ENCODE results near the gene GNB5. TPM values are rescaled to one million over a fixed set of nuclear protein-coding genes. Genes with fewer than 3 reads are reported as not detected.

GNB5 gene
- total RNA-seq, 2 donors from 2014 or later = 30.1 to 38.5 TPM

GRCh38 chr15:52217186-52217585, 26.0 kb upstream of the GNB5 start:
- Histone ChIP-seq H3K36me3 (peaks cover 14% of the 10 kb centered on the region), H3K27me3 (no peaks in the 10 kb centered on the region), H3K9me3 (no peaks in the 10 kb centered on the region), H3K4me1 (no peaks in the 10 kb centered on the region), H3K27ac (peak overlapping the region in 1 of 2 donors; percentile 11), H3K4me3 (no peak overlapping the region)
- no peak for TF ChIP-seq CTCF (IDR thresholded peaks at IDR 0.05)
- DNase-seq (ENCODE audit: low spot score) = no peak

GRCh38 chr15:52214553-52214952, 23.4 kb upstream of the GNB5 start:
- no peak for TF ChIP-seq CTCF (IDR thresholded peaks at IDR 0.05)
- DNase-seq (ENCODE audit: low spot score) = no peak
- no peak overlapping the region for H3K4me3 ChIP-seq
- H3K4me1 ChIP-seq = no peaks in the 10 kb centered on the region
- H3K27ac ChIP-seq = no peak overlapping the region
- no peaks in the 10 kb centered on the region for H3K9me3 ChIP-seq
- peaks cover 21% of the 10 kb centered on the region for H3K36me3 ChIP-seq
- H3K27me3 ChIP-seq = no peaks in the 10 kb centered on the region

GRCh38 chr15:52213206-52213605, 22.0 kb upstream of the GNB5 start:
- Histone ChIP-seq H3K27ac (no peak overlapping the region), H3K4me3 (no peak overlapping the region), H3K27me3 (no peaks in the 10 kb centered on the region), H3K9me3 (no peaks in the 10 kb centered on the region), H3K36me3 (peaks cover 21% of the 10 kb centered on the region), H3K4me1 (no peaks in the 10 kb centered on the region)
- TF ChIP-seq CTCF (IDR thresholded peaks at IDR 0.05) = no peak
- no peak for DNase-seq (ENCODE audit: low spot score)

GRCh38 chr15:52208306-52208946, 17.2 kb upstream of the GNB5 start:
- H3K4me3 ChIP-seq = no peak overlapping the region
- peak; percentile 69 for DNase-seq (ENCODE audit: low spot score)
- peak; percentile 31 to 66 for TF ChIP-seq CTCF (IDR thresholded peaks at IDR 0.05)
- H3K27me3 ChIP-seq = no peaks in the 10 kb centered on the region
- no peak overlapping the region for H3K27ac ChIP-seq
- no peaks in the 10 kb centered on the region for H3K9me3 ChIP-seq
- H3K36me3 ChIP-seq = peaks cover 23% of the 10 kb centered on the region
- H3K4me1 ChIP-seq = no peaks in the 10 kb centered on the region

- Histone ChIP-seq H3K27ac (no peak overlapping the region), H3K36me3 (peaks cover 12% of the 10 kb centered on the region), H3K27me3 (no peaks in the 10 kb centered on the region), H3K9me3 (no peaks in the 10 kb centered on the region), H3K4me1 (no peaks in the 10 kb centered on the region), H3K4me3 (no peak overlapping the region)
- no peak for TF ChIP-seq CTCF (IDR thresholded peaks at IDR 0.05)
- no peak for DNase-seq (ENCODE audit: low spot score)
Measured at GRCh38 chr15:52207191-52207590, 16.0 kb upstream of the GNB5 start.

- no peak for TF ChIP-seq CTCF (IDR thresholded peaks at IDR 0.05)
- DNase-seq (ENCODE audit: low spot score) = no peak
- no peaks in the 10 kb centered on the region for H3K27me3 ChIP-seq
- H3K36me3 ChIP-seq = peaks cover 6% of the 10 kb centered on the region
- no peak overlapping the region for H3K4me3 ChIP-seq
- no peaks in the 10 kb centered on the region for H3K9me3 ChIP-seq
- H3K27ac ChIP-seq = no peak overlapping the region
- H3K4me1 ChIP-seq = no peaks in the 10 kb centered on the region
Measured at GRCh38 chr15:52206446-52206845, 15.3 kb upstream of the GNB5 start.
